Central memory CD4-positive, alpha-beta T cell (primary cell): ENCODE data around the gene CLDN22.
"Not testable (repeated sequence)": the region's sequence is repeated elsewhere in the genome, so short reads cannot be mapped to it uniquely, and the experiment has no call there.

ENCODE experiments used
- DNase-seq: peaks from one replicate; pipeline ENCODE4 v3.0.0; 2022

CLDN22 gene

GRCh38 chr4:183345261-183345660 is 25.2 kb upstream of the CLDN22 start:
- DNase-seq, result no peak

- no peak for DNase-seq
These were observed 24.6 kb upstream of the CLDN22 start for GRCh38 chr4:183344523-183345255.

- DNase-seq, result no peak
These were observed 23.7 kb upstream of the CLDN22 start for GRCh38 chr4:183343730-183344129.

GRCh38 chr4:183342541-183343533 is 22.8 kb upstream of the CLDN22 start:
- DNase-seq, result no peak

GRCh38 chr4:183337833-183338232 is 17.8 kb upstream of the CLDN22 start:
- no peak for DNase-seq

- no peak for DNase-seq
These were observed 17.3 kb upstream of the CLDN22 start for GRCh38 chr4:183337349-183337748.

GRCh38 chr4:183335369-183335940 is 15.4 kb upstream of the CLDN22 start:
- no peak for DNase-seq

- no peak for DNase-seq
These were observed 13.9 kb upstream of the CLDN22 start for GRCh38 chr4:183333983-183334382.

GRCh38 chr4:183333202-183333601 is 13.1 kb upstream of the CLDN22 start:
- no peak for DNase-seq

- DNase-seq, result no peak
These were observed 12.4 kb upstream of the CLDN22 start for GRCh38 chr4:183332447-183332846.

GRCh38 chr4:183330841-183331240 is 10.8 kb upstream of the CLDN22 start:
- no peak for DNase-seq

- no peak for DNase-seq
These were observed 10.1 kb upstream of the CLDN22 start for GRCh38 chr4:183329954-183330742.

- DNase-seq, result no peak
These were observed 9.2 kb upstream of the CLDN22 start for GRCh38 chr4:183329244-183329643.

GRCh38 chr4:183328832-183329231 is 8.8 kb upstream of the CLDN22 start:
- no peak for DNase-seq

GRCh38 chr4:183327827-183328226 is 7.8 kb upstream of the CLDN22 start:
- no peak for DNase-seq

GRCh38 chr4:183326853-183327252 is 6.8 kb upstream of the CLDN22 start:
- DNase-seq, result no peak

GRCh38 chr4:183326387-183326786 is 6.3 kb upstream of the CLDN22 start:
- DNase-seq, result not testable (repeated sequence)

- no peak for DNase-seq
These were observed 4.5 kb upstream of the CLDN22 start for GRCh38 chr4:183324619-183325018.

GRCh38 chr4:183324056-183324455 is 4.0 kb upstream of the CLDN22 start:
- DNase-seq, result not testable (repeated sequence)

GRCh38 chr4:183323295-183323694 is 3.2 kb upstream of the CLDN22 start:
- DNase-seq, result no peak

GRCh38 chr4:183322326-183322725 is 2.2 kb upstream of the CLDN22 start, which contains the start of gene CLDN24:
Gene CLDN24, minus strand, starts transcription at chr4:183322426. Its CDS starts 0 bp downstream, at chr4:183322426.
- no peak for DNase-seq

GRCh38 chr4:183321516-183321915 is 1.4 kb upstream of the CLDN22 start:
- DNase-seq, result no peak
